NCI-H748 treated with DMSO at 0.1 percent for 48 hours (cell line): ENCODE measurements around the gene FAM170B.

ENCODE experiments used
- DNase-seq: peaks from one replicate; lab custom pipeline; 2025; lab: John Stamatoyannopoulos, UW

FAM170B gene

GRCh38 chr10:49123981-49124950, 9.6 kb downstream of the FAM170B start:
- DNase-seq, result no peak

- no peak for DNase-seq
Observed at GRCh38 chr10:49120911-49121310, 12.9 kb downstream of the FAM170B start.

- no peak for DNase-seq
Observed at GRCh38 chr10:49119746-49120145, 14.1 kb downstream of the FAM170B start.

- DNase-seq, result no peak
Observed at GRCh38 chr10:49118430-49119074, 15.3 kb downstream of the FAM170B start.

GRCh38 chr10:49117376-49118070, 16.3 kb downstream of the FAM170B start:
- no peak for DNase-seq

GRCh38 chr10:49116509-49117375, 17.1 kb downstream of the FAM170B start:
- DNase-seq, result no peak

- DNase-seq, result no peak
Observed at GRCh38 chr10:49115796-49116508, 17.9 kb downstream of the FAM170B start.

GRCh38 chr10:49115015-49115795, 18.6 kb downstream of the FAM170B start, which contains the start of gene VSTM4:
VSTM4 (minus strand) TSS chr10:49115522; CDS start chr10:49115485, 37 bp downstream.
- no peak for DNase-seq

- DNase-seq, result no peak
Observed at GRCh38 chr10:49114718-49115014, 19.2 kb downstream of the FAM170B start.

GRCh38 chr10:49113741-49114141, 20.1 kb downstream of the FAM170B start:
- no peak for DNase-seq

GRCh38 chr10:49112851-49113250, 21.0 kb downstream of the FAM170B start:
- DNase-seq, result no peak

GRCh38 chr10:49112098-49112497, 21.7 kb downstream of the FAM170B start:
- no peak for DNase-seq

- no peak for DNase-seq
Observed at GRCh38 chr10:49111320-49111698, 22.5 kb downstream of the FAM170B start.

GRCh38 chr10:49110684-49111319, 23.0 kb downstream of the FAM170B start:
- DNase-seq, result no peak

GRCh38 chr10:49109669-49110340, 24.0 kb downstream of the FAM170B start:
- no peak for DNase-seq

GRCh38 chr10:49108656-49109055, 25.2 kb downstream of the FAM170B start:
- DNase-seq, result no peak

GRCh38 chr10:49107887-49108267, 25.9 kb downstream of the FAM170B start:
- no peak for DNase-seq

GRCh38 chr10:49107111-49107886, 26.5 kb downstream of the FAM170B start:
- no peak for DNase-seq
